Measurements from ENCODE around the gene NSUN4. TPM values are rescaled to one million over a fixed set of nuclear protein-coding genes. Genes with fewer than 3 reads are reported as not detected.

Gene NSUN4
- total and polyA plus RNA-seq, 2 of the 13 experiments (the other 11 are each of a cell fraction or from before 2014, with no cell fraction given), result 21.5 to 23.5 TPM

Other genes starting within 250 kb of the NSUN4 start
- gene PIK3R3, start 208.2 kb upstream of the NSUN4 start, total RNA-seq (2016; rRNA removed; fragmentation: Illumina TruSeq; extraction: Trizol), result 6.9 and 9.7 TPM in 2 replicates
- 0.31 and 0.37 TPM in 2 replicates for gene PIK3R3, start 208.2 kb upstream of the NSUN4 start, polyA plus RNA-seq (2011; rRNA removed)
- 1.2 and 1.7 TPM in 2 replicates for gene TSPAN1, start 165.7 kb upstream of the NSUN4 start, total RNA-seq (2016; rRNA removed; fragmentation: Illumina TruSeq; extraction: Trizol)
- gene TSPAN1, start 165.7 kb upstream of the NSUN4 start, polyA plus RNA-seq (2011; rRNA removed), result 2.9 and 4.5 TPM in 2 replicates
- not detected in 2 replicates for gene P3R3URF, start 164.3 kb upstream of the NSUN4 start, total RNA-seq (2016; rRNA removed; fragmentation: Illumina TruSeq; extraction: Trizol)
- gene P3R3URF, start 164.3 kb upstream of the NSUN4 start, polyA plus RNA-seq (2011; rRNA removed), result not detected in 2 replicates
- 25.5 and 33.9 TPM in 2 replicates for gene POMGNT1, start 142.4 kb upstream of the NSUN4 start, total RNA-seq (2016; rRNA removed; fragmentation: Illumina TruSeq; extraction: Trizol)
- 46.8 and 60.2 TPM in 2 replicates for gene POMGNT1, start 142.4 kb upstream of the NSUN4 start, polyA plus RNA-seq (2011; rRNA removed)
- 0.07 and 0.10 TPM in 2 replicates for gene LURAP1, start 137.5 kb upstream of the NSUN4 start, total RNA-seq (2016; rRNA removed; fragmentation: Illumina TruSeq; extraction: Trizol)
- 0.05 and 0.09 TPM in 2 replicates for gene LURAP1, start 137.5 kb upstream of the NSUN4 start, polyA plus RNA-seq (2011; rRNA removed)
- gene RAD54L, start 93.0 kb upstream of the NSUN4 start, total RNA-seq (2016; rRNA removed; fragmentation: Illumina TruSeq; extraction: Trizol), result 30.0 and 30.1 TPM in 2 replicates
- 8.1 and 10.2 TPM in 2 replicates for gene RAD54L, start 93.0 kb upstream of the NSUN4 start, polyA plus RNA-seq (2011; rRNA removed)
- 51.9 and 53.6 TPM in 2 replicates for gene LRRC41, start 37.2 kb upstream of the NSUN4 start, total RNA-seq (2016; rRNA removed; fragmentation: Illumina TruSeq; extraction: Trizol)
- 48.1 and 64.1 TPM in 2 replicates for gene LRRC41, start 37.2 kb upstream of the NSUN4 start, polyA plus RNA-seq (2011; rRNA removed)
- 556 and 776 TPM in 2 replicates for gene UQCRH, start 37.1 kb upstream of the NSUN4 start, total RNA-seq (2016; rRNA removed; fragmentation: Illumina TruSeq; extraction: Trizol)
- 389 and 548 TPM in 2 replicates for gene UQCRH, start 37.1 kb upstream of the NSUN4 start, polyA plus RNA-seq (2011; rRNA removed)
- 1.5 and 11.0 TPM in 2 replicates for gene FAAH, start 53.5 kb downstream of the NSUN4 start, total RNA-seq (2016; rRNA removed; fragmentation: Illumina TruSeq; extraction: Trizol)
- gene FAAH, start 53.5 kb downstream of the NSUN4 start, polyA plus RNA-seq (2011; rRNA removed), result 5.4 and 7.3 TPM in 2 replicates
- not detected in 2 replicates for gene DMBX1, start 149.0 kb downstream of the NSUN4 start, total RNA-seq (2016; rRNA removed; fragmentation: Illumina TruSeq; extraction: Trizol)
- gene DMBX1, start 149.0 kb downstream of the NSUN4 start, polyA plus RNA-seq (2011; rRNA removed), result not detected in 2 replicates
- gene KNCN, start 210.8 kb downstream of the NSUN4 start, total RNA-seq (2016; rRNA removed; fragmentation: Illumina TruSeq; extraction: Trizol), result not detected in 2 replicates
- not detected in 2 replicates for gene KNCN, start 210.8 kb downstream of the NSUN4 start, polyA plus RNA-seq (2011; rRNA removed)

Measured in HepG2 (cell line).